A673 (cell line): ENCODE results near the gene M1AP. TPM values are rescaled to one million over a fixed set of nuclear protein-coding genes. Genes with fewer than 3 reads are reported as not detected.

Experiments used
- BruUV-seq: library from RNA; stranded (reverse); fragments of 400-500 nt; replicated peaks from 2 replicates; lab custom pipeline; 2021; lab: Mats Ljungman, UMichigan
- CTCF ChIA-PET: fragments of 300-600 bp; sonication (Branson Sonifier 250); formaldehyde crosslinking; loops from one replicate; lab custom pipeline; 2022; ENCODE audit warnings: antibody characterized with exemption; lab: Charles Lee
- POLR2A ChIA-PET: fragments of 300-600 bp; sonication (Branson Sonifier 250); formaldehyde crosslinking; loops from one replicate; lab custom pipeline; 2022; ENCODE audit warnings: antibody characterized with exemption; ENCODE audit not compliant: low non-redundant PET; lab: Charles Lee
- DNase-seq: peaks from one replicate; pipeline ENCODE4 v3.0.0-alpha.2; 2015; ENCODE audit warnings: low spot score
- H3K27ac ChIP-seq: fragments of 200-600 bp; sonication (generic); 2 replicates; pipeline ENCODE4 v1.5.1; 2016; ENCODE audit warnings: mixed run types, low read depth, mild to moderate bottlenecking, mixed read lengths, antibody characterized with exemption, low read length; ENCODE audit not compliant: poor library complexity, severe bottlenecking
- H3K27me3 ChIP-seq: fragments of 200-600 bp; sonication (generic); replicated peaks from 2 replicates; pipeline ENCODE4 v1.6.1; 2017; ENCODE audit warnings: mixed run types, low read depth, mild to moderate bottlenecking, mixed read lengths, antibody characterized with exemption, low read length; ENCODE audit not compliant: insufficient read depth, poor library complexity
- H3K36me3 ChIP-seq: fragments of 200-600 bp; sonication (generic); 2 replicates; pipeline ENCODE4 v1.6.1; 2016; ENCODE audit warnings: mixed run types, mild to moderate bottlenecking, mixed read lengths, antibody characterized with exemption, low read length; ENCODE audit not compliant: insufficient read depth, poor library complexity, severe bottlenecking
- H3K4me1 ChIP-seq: fragments of 200-600 bp; sonication (generic); 2 replicates; pipeline ENCODE4 v1.6.1; 2017; ENCODE audit warnings: mixed run types, mild to moderate bottlenecking, mixed read lengths, antibody characterized with exemption, low read length; ENCODE audit not compliant: insufficient read depth, poor library complexity, severe bottlenecking
- H3K4me3 ChIP-seq: fragments of 200-600 bp; sonication (generic); 2 replicates; pipeline ENCODE4 v1.5.1; 2016; ENCODE audit warnings: low read depth, mixed run types, mild to moderate bottlenecking, mixed read lengths, low read length; ENCODE audit not compliant: poor library complexity, severe bottlenecking
- H3K9me3 ChIP-seq: fragments of 200-600 bp; sonication (generic); 2 replicates; pipeline ENCODE4 v1.6.1; 2016; ENCODE audit warnings: mixed run types, low read depth, mild to moderate bottlenecking, mixed read lengths, antibody characterized with exemption, low read length; ENCODE audit not compliant: poor library complexity, severe bottlenecking
- CTCF ChIP-seq: fragments of 300-800, 200-600 bp; sonication (generic); conservative IDR thresholded peaks from 2 replicates; pipeline ENCODE4 v1.5.1; 2017; ENCODE audit warnings: low read depth, mild to moderate bottlenecking, antibody characterized with exemption, low read length, moderate library complexity, mixed read lengths
- EZH2 ChIP-seq: fragments of 200-600 bp; sonication (generic); IDR thresholded peaks from 2 replicates; pipeline ENCODE4 v1.6.1; 2017; ENCODE audit warnings: borderline replicate concordance, low read depth, mild to moderate bottlenecking, mixed read lengths, antibody characterized with exemption, low read length; ENCODE audit not compliant: poor library complexity, severe bottlenecking
- intact Hi-C: fragments of 100-400 bp; cut with micrococcal nuclease; formaldehyde crosslinking; loops from one replicate; pipeline ENCODE4 v1.10.0; 2022; ENCODE audit not compliant: unreplicated experiment
- total RNA-seq: library from RNA; stranded (reverse); gene quantifications from 2 replicates; pipeline ENCODE4 v1.2.3, GENCODE V29; 2021

M1AP gene
- total RNA-seq, 1 experiment from 2014 or later, result not detected

DNA sequence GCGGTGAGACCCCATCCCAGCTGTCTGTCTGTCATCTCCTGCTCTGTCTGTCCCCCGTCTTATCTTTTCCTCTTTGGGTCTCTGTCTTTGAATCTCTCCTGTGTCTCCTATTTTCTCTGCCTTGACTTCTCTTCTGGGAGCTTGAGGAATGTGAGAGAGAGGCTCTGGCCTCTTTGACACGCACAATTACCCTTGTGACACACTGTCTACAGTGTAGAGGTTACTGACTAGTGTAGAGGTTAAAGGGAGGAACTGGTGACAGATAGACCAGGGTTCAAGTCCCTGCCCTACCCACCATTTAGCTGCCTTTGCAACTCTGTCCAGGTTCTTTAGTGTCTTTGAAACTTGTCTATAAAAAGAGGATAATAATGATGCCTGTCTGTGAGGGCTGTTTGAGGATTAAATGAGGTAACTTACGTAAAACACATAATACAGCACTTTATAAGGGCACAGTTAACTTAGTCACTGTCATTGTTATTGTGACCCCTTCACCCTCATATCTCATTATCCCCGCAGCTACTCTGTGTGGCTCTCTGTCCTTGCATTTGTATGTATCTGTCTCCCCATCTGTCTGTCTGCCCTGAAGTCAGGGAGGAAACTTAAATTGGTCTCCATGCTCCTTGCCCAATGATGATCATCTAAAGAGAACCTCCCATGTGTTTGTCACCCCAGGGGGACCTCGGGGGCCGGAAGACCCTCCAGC lies 25.8 kb upstream of the M1AP start:
- intact Hi-C loops, result no loop called here
- Histone ChIP-seq H3K4me3 (no peak overlapping the region), H3K36me3 (no peaks in the 10 kb centered on the region), H3K4me1 (no peaks in the 10 kb centered on the region), H3K27ac (no peak overlapping the region), H3K9me3 (no peaks in the 10 kb centered on the region), H3K27me3 (no peaks in the 10 kb centered on the region)
- ChIA-PET CTCF (interaction anchor here (0.6 kb wide), 1 partner anchor 355 kb away, joined by 4 read pairs; no protein-coding TSS in a partner anchor), POLR2A (no interaction called here)
- TF ChIP-seq EZH2 (no peak), CTCF (no peak)
- no TSS peak for BruUV-seq
- no peak for DNase-seq

DNA sequence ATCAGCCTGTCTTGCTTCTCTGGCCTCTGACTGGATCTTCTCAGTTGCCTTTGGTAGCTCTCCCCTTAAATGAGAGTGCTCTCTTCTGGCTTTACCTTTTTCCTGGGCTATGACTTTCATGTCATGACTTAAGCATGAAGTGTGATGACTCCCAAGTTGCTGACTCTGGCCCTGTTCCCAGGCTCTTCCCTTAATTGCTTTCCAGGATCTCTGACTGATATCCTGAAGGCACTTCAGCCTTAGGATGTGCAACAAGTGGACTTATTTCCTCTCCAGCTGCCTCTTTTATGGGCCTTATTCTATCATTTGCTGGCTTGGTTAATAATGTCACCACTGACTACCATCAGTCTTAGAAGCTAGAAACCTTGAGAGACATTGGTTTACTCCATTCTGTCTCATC lies 23.3 kb upstream of the M1AP start:
- POLR2A ChIA-PET, result interaction anchor here (0.5 kb wide), 2 partner anchors 29 to 889 kb away, joined by 5 to 7 read pairs; partner anchors contain the start of gene EVA1A
- intact Hi-C loops, result no loop called here
- no peaks in the 10 kb centered on the region for H3K36me3 ChIP-seq
- H3K27ac ChIP-seq, result no peak overlapping the region
- H3K9me3 ChIP-seq, result no peaks in the 10 kb centered on the region
- DNase-seq, result no peak
- no peak for TF ChIP-seq EZH2
- TF ChIP-seq CTCF, result no peak
- H3K4me3 ChIP-seq, result no peak overlapping the region
- CTCF ChIA-PET, result no interaction called here
- no peaks in the 10 kb centered on the region for H3K4me1 ChIP-seq
- H3K27me3 ChIP-seq, result no peaks in the 10 kb centered on the region
- BruUV-seq, result no TSS peak

GRCh38 chr2:74670263-74670662 lies 22.1 kb upstream of the M1AP start:
- Histone ChIP-seq H3K27me3 (no peaks in the 10 kb centered on the region), H3K4me1 (no peaks in the 10 kb centered on the region), H3K9me3 (no peaks in the 10 kb centered on the region), H3K36me3 (no peaks in the 10 kb centered on the region), H3K27ac (no peak overlapping the region), H3K4me3 (no peak overlapping the region)
- no TSS peak for BruUV-seq
- ChIA-PET CTCF (interaction anchor here (0.5 kb wide), 1 partner anchor 524 kb away, joined by 3 read pairs; no protein-coding TSS in a partner anchor), POLR2A (no interaction called here)
- TF ChIP-seq CTCF (no peak), EZH2 (no peak)
- intact Hi-C loops, result no loop called here
- no peak for DNase-seq
